Thyroid gland (tissue), 4 donors: Measurements from ENCODE around the gene C22orf15.

Experiments used
- POLR2A ChIP-seq, 2 donors: fragments of 450-650 bp; IDR thresholded peaks; one replicate each; pipeline ENCODE4 v1.6.1; 2017; ENCODE audit warnings: antibody characterized with exemption in 2 of 2, mild to moderate bottlenecking in 2 of 2, moderate library complexity in 1 of 2
- TF ChIP-seq, protein P1 (sequence below), 6 experiments: fragments of 200-600 bp in 3 of 6; fragments of 450-650 bp in 3 of 6; sonication (generic) in 3 of 6; IDR thresholded peaks; one replicate each; pipeline ENCODE4 v1.5.1; 2016 to 2019; ENCODE audit warnings: antibody characterized with exemption in 6 of 6, mild to moderate bottlenecking in 2 of 6, inconsistent platforms in 1 of 6, moderate library complexity in 1 of 6

DNA sequence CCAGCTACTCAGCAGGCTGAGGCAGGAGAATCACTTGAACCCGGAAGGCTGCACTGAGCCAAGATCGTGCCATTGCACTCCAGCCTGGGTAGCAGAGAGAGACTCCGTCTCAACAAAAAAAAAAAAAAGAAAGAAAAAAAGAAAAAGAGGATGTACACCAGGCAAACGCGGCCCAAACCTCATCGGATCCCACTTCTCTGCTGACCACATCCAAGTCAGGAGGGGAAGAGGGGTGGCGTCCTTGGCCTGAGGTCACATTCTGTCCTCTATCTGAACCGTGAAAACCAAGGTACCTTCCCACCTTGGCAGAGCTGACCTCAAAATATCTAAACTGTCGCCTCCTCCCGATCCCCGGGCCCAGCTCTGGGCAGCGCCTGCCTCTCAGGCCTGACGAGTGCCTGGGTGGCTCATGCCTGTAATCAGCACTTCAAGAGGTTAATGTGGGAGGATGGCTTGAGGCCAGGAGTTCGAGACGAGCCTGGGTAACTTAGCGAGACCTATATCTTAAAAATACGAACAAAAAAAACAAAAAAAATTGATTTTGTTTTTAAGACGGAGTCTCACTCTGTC, 46.9 kb upstream of the C22orf15 start:
- TF ChIP-seq, protein P1, sequence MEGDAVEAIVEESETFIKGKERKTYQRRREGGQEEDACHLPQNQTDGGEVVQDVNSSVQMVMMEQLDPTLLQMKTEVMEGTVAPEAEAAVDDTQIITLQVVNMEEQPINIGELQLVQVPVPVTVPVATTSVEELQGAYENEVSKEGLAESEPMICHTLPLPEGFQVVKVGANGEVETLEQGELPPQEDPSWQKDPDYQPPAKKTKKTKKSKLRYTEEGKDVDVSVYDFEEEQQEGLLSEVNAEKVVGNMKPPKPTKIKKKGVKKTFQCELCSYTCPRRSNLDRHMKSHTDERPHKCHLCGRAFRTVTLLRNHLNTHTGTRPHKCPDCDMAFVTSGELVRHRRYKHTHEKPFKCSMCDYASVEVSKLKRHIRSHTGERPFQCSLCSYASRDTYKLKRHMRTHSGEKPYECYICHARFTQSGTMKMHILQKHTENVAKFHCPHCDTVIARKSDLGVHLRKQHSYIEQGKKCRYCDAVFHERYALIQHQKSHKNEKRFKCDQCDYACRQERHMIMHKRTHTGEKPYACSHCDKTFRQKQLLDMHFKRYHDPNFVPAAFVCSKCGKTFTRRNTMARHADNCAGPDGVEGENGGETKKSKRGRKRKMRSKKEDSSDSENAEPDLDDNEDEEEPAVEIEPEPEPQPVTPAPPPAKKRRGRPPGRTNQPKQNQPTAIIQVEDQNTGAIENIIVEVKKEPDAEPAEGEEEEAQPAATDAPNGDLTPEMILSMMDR (IDR thresholded peaks at IDR 0.05): no peak
- TF ChIP-seq POLR2A (IDR thresholded peaks at IDR 0.05): no peak
